Measurements from ENCODE around the gene EPHB2.

Gene EPHB2

GRCh38 chr1:22803833-22804232, 93.2 kb downstream of the EPHB2 start:
- no peak for DNase-seq (ENCODE audit: low spot score)

- DNase-seq (ENCODE audit: low spot score) = no peak
Measured at GRCh38 chr1:22804406-22804805, 93.8 kb downstream of the EPHB2 start.

GRCh38 chr1:22804969-22805671, 94.5 kb downstream of the EPHB2 start:
- no peak for DNase-seq (ENCODE audit: low spot score)

GRCh38 chr1:22805672-22806038, 95.0 kb downstream of the EPHB2 start:
- DNase-seq (ENCODE audit: low spot score) = no peak

- DNase-seq (ENCODE audit: low spot score) = peak; percentile 87
Measured at GRCh38 chr1:22806584-22806983, 95.9 kb downstream of the EPHB2 start.

GRCh38 chr1:22807340-22807739, 96.7 kb downstream of the EPHB2 start:
- no peak for DNase-seq (ENCODE audit: low spot score)

GRCh38 chr1:22808186-22808675, 97.6 kb downstream of the EPHB2 start:
- no peak for DNase-seq (ENCODE audit: low spot score)

- DNase-seq (ENCODE audit: low spot score) = peak; percentile 69
Measured at GRCh38 chr1:22808676-22809483, 98.2 kb downstream of the EPHB2 start.

- DNase-seq (ENCODE audit: low spot score) = no peak
Measured at GRCh38 chr1:22809783-22810182, 99.1 kb downstream of the EPHB2 start.

GRCh38 chr1:22810378-22810777, 99.7 kb downstream of the EPHB2 start:
- DNase-seq (ENCODE audit: low spot score) = no peak

GRCh38 chr1:22812092-22812880, 101.6 kb downstream of the EPHB2 start:
- DNase-seq (ENCODE audit: low spot score) = no peak

- no peak for DNase-seq (ENCODE audit: low spot score)
Measured at GRCh38 chr1:22812993-22813790, 102.6 kb downstream of the EPHB2 start.

- DNase-seq (ENCODE audit: low spot score) = peak; percentile 74
Measured at GRCh38 chr1:22814176-22815042, 103.8 kb downstream of the EPHB2 start.

GRCh38 chr1:22815043-22815365, 104.4 kb downstream of the EPHB2 start:
- no peak for DNase-seq (ENCODE audit: low spot score)

GRCh38 chr1:22815421-22816066, 104.9 kb downstream of the EPHB2 start:
- peak; percentile 61 for DNase-seq (ENCODE audit: low spot score)

- DNase-seq (ENCODE audit: low spot score) = no peak
Measured at GRCh38 chr1:22816067-22816775, 105.6 kb downstream of the EPHB2 start.

- no peak for DNase-seq (ENCODE audit: low spot score)
Measured at GRCh38 chr1:22816803-22817202, 106.2 kb downstream of the EPHB2 start.

- no peak for DNase-seq (ENCODE audit: low spot score)
Measured at GRCh38 chr1:22817462-22817861, 106.8 kb downstream of the EPHB2 start.

- no peak for DNase-seq (ENCODE audit: low spot score)
Measured at GRCh38 chr1:22818061-22818770, 107.6 kb downstream of the EPHB2 start.
